ENCODE measurements around the gene EXOSC5.
"Not testable (repeated sequence)": the region's sequence is repeated elsewhere in the genome, so short reads cannot be mapped to it uniquely, and the experiment has no call there.

EXOSC5 gene

DNA sequence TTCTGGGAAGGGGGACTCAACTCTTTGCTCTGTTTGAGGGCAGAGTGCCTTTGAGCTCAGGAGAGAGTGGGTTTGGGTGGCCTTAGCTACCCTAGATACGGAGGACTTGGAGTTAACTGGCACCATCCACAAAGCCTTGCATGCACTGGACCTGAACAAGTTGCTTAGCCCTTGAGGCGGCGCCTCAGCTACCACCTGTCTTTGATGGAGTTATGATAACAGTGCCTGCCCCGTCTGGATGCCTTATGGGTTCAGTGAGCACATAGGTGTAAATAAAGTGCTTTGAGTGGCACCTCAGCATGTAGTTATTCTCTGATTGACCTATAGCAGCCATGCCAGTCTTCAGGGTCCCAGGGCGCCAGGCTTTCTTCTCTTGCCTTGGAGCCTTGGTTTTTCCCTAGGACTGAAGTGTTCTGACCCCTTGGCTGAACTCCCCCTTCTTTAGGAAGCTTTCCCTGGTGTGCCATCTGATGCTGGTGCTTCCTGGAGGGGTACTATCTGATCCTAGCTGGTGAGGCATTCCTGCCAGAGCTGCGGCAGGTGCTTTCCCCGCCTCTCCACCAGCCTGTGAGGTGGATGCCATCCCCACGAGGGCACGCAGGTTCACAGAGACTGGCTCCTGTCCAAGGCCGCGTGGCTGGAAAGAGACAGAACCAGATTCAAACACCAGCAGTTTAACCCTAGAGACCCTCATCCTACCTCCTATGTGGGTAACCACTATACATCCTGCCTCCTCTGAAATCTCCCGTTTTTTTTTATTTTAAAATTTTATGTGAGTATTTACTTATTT, 6.2 kb upstream of the EXOSC5 start:
- DNase-seq, result no peak

- DNase-seq, result no peak
Observed at GRCh38 chr19:41402010-41402409, 4.9 kb upstream of the EXOSC5 start.

GRCh38 chr19:41401483-41401882, 4.3 kb upstream of the EXOSC5 start:
- DNase-seq, result no peak

DNA sequence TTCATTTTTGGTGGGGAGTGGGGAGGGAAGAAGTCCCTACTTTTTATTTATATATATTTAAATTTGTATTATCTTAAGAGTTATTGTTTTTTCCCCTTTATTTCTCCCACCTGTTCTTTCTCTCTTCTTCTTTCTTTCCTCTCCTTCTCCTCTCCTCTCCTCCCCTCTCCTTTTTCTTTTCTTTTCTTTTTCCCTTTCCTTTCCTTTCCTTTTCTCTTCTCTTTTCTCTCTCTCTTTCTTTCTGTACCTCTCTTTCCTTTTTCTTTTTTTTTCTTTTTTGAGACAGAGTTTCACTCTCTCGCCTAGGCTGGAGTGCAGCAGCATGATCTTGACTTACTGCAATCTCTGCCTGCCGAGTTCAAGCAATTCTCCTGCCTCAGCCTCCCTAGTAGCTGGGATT, 2.4 kb upstream of the EXOSC5 start:
- DNase-seq, result no peak

- no peak for DNase-seq
Observed at GRCh38 chr19:41399091-41399490, 1.9 kb upstream of the EXOSC5 start.

GRCh38 chr19:41398598-41398997, 1.4 kb upstream of the EXOSC5 start:
- no peak for DNase-seq

GRCh38 chr19:41398050-41398418, 875 bp upstream of the EXOSC5 start:
- DNase-seq, result no peak

DNA sequence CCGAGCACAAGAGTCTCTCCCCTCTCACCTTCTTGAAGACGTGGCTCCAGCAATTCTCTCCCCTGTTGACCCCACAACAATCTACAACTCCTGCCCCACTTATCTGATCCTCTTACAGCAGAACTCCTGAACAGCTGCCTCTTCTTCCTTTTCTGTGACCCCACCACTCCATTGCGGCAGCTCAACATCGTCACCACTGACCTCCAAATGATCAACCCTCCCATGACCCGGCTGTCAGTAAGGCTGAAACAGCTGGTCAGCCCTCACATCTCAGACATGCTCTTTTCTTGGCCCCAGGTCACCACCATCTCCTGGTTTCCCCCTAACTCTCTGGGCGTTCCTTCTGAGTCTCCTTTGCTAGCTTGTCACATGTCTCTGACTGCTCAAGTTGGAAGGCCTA, 1.8 kb downstream of the EXOSC5 start:
- DNase-seq, result no peak

DNA sequence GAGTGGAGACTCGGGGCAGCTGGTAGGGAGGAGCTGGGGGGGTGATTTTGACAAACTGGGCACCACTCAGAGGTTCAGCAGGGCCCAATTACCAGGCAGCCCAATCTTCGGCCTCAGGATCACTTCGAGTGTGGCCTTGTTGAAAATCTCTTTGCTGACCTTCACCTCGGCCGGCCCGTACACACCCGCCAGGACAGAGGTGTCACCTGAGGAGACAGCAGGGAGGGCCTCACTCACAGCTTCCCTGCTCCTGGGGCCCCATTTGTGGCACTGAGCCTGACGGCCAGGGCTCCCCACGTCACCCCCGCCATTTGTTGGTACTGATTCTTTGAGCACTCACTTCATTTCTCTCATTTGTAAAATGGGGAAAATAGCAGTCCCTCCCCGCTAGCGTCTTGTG, 4.4 kb downstream of the EXOSC5 start:
- DNase-seq, result no peak

GRCh38 chr19:41391618-41392017, 5.5 kb downstream of the EXOSC5 start:
- no peak for DNase-seq

- no peak for DNase-seq
Observed at GRCh38 chr19:41386442-41386841, 10.7 kb downstream of the EXOSC5 start.

DNA sequence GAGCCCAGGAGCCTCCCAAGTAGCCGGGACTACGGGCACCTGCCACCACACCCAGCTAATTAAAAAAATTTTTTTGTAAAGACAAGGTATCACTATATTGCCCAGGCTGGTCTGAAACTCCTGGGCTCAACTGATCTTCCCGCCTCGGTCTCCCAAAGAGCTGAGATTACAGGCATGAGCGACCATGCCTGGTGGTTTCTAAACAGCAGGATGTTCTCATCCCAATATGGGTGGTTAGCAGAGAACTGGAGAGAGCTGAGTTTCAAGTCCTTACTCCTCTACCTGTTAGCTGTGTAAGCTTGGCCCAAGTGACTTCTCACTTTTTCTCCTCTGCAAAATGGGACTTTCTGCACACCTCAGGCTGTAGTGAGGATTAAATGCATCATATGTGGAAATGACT, 12.8 kb downstream of the EXOSC5 start:
- no peak for DNase-seq

DNA sequence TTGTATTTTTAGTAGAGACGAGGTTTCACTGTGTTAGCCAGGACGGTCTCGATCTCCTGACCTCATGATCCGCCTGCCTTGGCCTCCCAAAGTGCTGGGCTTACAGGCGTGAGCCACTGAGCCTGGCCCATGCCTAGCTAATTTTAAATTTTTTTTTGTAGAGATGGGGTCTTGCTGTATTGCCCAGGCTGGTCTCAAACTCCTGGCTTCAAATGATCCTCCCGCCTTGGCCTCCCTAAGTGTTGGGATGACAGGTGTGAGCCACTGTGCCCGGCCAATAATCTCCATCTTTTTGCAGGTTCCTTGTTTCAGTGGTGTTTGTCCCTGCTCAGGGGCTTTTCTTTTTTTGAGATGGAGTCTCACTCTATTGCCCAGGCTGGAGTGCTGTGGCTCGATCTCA, 15.6 kb downstream of the EXOSC5 start:
- not testable (repeated sequence) for DNase-seq

DNA sequence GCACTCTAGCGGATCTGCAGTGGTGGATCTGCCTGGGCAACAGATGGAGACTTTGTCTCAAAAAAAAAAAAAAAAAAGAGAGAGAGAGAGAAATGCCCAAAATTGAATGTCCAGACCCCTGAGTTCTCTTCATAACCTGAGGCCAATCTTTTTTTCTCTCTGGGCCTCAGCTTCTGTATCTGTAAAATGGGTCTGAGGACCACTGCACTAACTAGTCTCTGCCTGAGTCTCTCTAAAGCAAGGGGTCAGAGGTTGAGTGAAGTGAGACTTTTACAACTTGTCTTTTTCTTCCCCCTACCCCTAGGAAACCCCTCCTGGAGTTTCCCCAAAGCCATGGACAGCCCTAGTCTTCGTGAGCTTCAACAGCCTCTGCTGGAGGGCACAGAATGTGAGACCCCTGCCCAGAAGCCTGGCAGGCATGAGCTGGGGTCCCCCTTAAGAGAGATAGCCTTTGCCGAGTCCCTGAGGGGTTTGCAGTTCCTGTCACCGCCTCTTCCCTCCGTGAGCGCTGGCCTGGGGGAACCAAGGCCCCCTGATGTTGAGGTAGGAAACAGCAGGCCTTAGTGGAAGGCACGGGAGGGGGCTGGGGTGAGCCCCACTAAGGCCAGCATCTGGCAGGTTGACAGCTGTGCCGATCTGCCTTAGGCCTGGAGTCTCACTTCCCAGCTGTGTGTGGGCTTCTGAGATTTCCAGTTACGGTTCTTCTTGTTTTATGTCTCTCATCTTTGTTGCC, 19.0 kb downstream of the EXOSC5 start:
- DNase-seq, result no peak

DNA sequence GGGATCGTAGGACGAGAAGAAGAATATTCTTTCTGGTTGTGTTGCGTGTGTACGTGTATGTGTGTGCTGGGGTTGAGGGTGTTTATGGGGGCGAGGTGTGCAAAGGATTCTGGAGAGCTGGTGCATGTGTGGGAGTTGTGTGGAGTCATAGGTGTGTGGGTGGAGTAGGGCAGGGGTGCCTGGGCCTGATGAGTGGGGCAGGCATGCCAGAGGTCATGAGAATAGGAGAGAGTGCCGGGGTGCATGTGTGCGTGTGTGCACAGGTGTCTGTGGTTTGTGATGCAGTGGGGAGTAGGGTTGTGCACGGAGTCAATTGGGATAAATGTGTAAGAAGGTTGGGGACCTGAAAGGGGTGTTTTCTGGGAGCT, 20.2 kb downstream of the EXOSC5 start:
- DNase-seq, result no peak

GRCh38 chr19:41376241-41376997, 20.7 kb downstream of the EXOSC5 start, which contains the start of gene TMEM91:
TSS of gene TMEM91 (plus strand) at chr19:41376533. CDS start at chr19:41378310, 1,777 bp downstream.
- DNase-seq, result no peak

- no peak for DNase-seq
Observed at GRCh38 chr19:41373993-41374392, 23.2 kb downstream of the EXOSC5 start.

DNA sequence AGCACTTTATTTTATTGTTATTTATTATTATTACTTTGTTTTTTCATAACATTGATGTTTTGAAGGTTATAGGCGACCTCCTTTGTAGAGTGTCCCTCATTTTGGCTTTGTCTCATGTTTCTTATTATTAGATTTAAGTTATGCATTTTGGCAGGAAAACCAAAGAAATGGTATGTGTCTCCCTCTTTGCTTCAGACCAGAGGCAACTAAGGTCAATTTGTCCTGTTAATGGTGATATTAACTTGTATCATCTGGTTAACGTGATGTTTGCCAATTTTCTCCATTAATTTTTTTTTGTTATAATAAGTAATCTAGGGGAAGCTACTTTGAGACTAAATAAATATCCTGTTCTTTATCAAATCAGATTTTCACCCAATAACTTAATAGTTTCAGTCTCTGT, 24.7 kb downstream of the EXOSC5 start:
- DNase-seq, result no peak

DNA sequence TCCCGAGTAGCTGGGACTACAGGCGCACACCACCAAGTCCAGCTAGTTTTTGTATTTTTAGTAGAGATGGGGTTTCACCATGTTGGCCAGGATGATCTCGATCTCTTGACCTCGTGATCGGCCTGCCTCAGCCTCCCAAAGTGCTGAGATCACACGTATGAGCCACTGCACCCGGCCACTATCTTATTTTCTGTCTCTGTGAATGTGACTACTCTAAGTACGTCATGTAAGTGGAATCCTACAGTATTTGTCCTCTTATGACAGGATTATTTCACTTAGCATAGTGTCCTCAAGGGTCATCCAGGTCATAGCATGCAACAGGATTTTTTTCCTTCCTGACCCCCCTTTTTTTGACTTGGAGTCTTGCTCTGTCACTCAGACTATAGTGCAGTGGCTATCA, 25.6 kb downstream of the EXOSC5 start:
- no peak for DNase-seq

GRCh38 chr19:41371119-41371518, 26.0 kb downstream of the EXOSC5 start:
- DNase-seq, result not testable (repeated sequence)

GRCh38 chr19:41369769-41370168, 27.4 kb downstream of the EXOSC5 start:
- no peak for DNase-seq

GRCh38 chr19:41367848-41368301, 29.3 kb downstream of the EXOSC5 start:
- no peak for DNase-seq

DNA sequence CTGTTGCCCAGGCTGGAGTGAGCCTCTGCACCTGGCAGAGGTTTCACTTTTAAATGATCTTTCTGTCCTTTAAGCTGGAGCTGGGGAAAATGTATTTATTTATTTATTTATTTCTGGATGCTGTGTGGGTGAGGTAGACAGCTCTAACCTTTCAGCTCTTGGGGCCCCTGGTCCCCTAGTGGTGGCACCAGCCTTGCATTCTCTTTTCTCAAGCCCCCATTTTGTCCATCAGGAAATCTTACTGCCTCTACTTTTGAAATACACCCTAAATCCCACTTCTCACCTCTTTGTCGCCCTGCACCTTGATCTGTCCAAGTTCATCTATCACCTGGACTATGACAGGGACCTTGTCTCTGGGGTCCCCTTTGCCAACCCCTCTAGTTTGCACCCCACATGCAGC, 31.1 kb downstream of the EXOSC5 start:
- DNase-seq, result no peak
